Rectal smooth muscle tissue (tissue), 1 donor: Measurements from ENCODE around the gene DUSP1.
"Not testable (repeated sequence)": the region's sequence is repeated elsewhere in the genome, so short reads cannot be mapped to it uniquely, and the experiment has no call there.

Experiments used
- H3K27ac ChIP-seq: one replicate; pipeline ENCODE4 v1.7.0; 2013; ENCODE audit warnings: low read depth, low read length, inconsistent platforms
- H3K27me3 ChIP-seq: one replicate; pipeline ENCODE4 v1.7.0; 2013; ENCODE audit warnings: low read length; ENCODE audit not compliant: control insufficient read depth, insufficient read depth
- H3K36me3 ChIP-seq: one replicate; pipeline ENCODE4 v1.7.0; 2013; ENCODE audit warnings: low read length; ENCODE audit not compliant: control insufficient read depth, insufficient read depth
- H3K4me1 ChIP-seq: one replicate; pipeline ENCODE4 v1.7.0; 2013; ENCODE audit warnings: low read length; ENCODE audit not compliant: control insufficient read depth, insufficient read depth
- H3K4me3 ChIP-seq: one replicate; pipeline ENCODE4 v1.7.0; 2013; ENCODE audit warnings: low read length
- H3K9ac ChIP-seq: one replicate; pipeline ENCODE4 v1.7.0; 2013; ENCODE audit warnings: low read length

Gene DUSP1

DNA sequence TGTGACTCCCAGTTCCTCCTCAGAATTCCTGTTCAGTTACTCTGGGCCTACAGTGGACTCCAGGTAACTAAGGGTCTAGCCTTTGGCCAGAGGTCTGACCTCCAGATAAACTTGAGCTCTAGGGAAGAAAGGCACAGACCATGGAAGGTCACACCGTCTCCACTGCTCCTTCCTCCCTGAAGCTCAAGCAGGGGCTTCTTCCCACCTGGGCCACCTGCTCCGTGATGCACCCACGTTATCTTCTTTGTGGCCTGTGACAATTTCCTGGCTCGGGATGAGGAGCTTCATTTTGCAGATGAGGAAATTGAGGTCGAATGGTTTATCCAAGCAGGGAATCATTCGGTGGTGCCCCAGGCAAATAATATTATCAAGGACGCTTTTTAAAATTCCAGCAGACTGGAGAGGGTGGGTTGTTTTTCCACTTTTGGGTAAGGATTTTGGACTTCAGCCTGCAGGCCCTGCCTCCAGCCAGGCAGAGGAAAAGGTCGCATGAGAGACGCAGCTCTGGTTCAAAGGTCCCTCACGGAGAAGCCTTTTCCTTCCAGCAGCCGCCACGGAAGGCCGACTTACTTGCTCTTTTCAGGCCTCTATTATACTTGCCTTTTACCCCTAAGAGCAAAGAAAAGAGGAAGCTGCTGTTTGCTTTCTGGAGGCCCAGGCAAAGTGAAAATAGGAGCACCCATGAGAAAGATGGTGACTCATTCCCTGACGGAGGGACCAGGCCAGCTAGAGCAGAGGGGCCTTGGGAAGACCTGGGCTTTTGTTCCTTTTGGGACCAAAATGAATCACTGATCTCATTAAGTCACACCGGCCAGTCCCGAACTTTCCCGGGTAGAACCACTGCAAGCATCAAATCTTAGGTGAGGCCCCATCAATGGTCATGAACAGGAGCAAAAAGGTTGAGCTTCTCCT is 22.8 kb upstream of the DUSP1 start:
- Histone ChIP-seq H3K27me3 (no peaks in the 10 kb centered on the region), H3K27ac (peak overlapping the region; percentile 85), H3K9ac (no peak overlapping the region), H3K36me3 (no peaks in the 10 kb centered on the region), H3K4me1 (peaks cover 10% of the 10 kb centered on the region), H3K4me3 (no peak overlapping the region)

DNA sequence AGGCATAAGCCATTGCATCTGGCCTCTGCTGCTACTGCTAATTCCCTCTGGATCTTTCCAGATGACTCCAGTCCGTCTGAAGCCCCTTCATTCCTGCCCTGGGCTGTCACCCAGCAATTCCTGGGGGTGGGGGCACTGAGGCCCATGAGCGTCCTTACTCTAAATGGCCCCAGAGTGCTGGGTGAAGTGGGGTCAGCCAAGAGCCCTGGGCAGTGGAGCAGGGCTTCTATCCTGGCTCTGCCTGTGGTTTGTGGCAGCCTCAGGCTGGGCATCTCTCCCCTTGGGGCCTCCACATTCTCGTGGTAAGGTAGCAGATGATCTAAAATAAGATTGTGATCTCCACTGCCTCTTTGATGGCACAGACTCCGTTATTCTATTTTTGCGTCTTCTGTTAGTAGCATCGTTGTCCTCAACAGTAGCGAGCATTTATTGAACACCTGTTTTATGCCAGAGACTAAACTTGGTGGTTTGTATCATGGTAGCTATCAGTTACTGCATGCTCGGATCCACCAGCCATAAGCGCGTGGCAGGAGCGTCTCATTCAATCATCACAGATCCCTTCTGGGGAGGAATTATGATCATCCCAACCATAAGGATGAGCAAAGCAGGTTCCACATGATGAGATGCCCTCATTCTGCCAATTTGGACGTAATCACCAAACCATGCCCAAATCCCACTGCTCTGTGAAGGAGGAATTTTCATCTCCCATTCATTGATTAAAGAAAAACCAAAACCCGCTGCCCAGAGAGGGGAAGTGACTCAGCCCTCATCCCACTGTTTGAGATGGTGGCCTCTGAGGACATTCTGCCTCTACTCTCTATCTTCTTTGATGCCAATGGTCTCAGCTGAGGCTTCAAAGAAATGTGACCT is 21.9 kb upstream of the DUSP1 start:
- no peaks in the 10 kb centered on the region for H3K27me3 ChIP-seq
- no peak overlapping the region for H3K9ac ChIP-seq
- H3K4me1 ChIP-seq: peaks cover 15% of the 10 kb centered on the region
- H3K27ac ChIP-seq: no peak overlapping the region
- H3K4me3 ChIP-seq: no peak overlapping the region
- no peaks in the 10 kb centered on the region for H3K36me3 ChIP-seq

DNA sequence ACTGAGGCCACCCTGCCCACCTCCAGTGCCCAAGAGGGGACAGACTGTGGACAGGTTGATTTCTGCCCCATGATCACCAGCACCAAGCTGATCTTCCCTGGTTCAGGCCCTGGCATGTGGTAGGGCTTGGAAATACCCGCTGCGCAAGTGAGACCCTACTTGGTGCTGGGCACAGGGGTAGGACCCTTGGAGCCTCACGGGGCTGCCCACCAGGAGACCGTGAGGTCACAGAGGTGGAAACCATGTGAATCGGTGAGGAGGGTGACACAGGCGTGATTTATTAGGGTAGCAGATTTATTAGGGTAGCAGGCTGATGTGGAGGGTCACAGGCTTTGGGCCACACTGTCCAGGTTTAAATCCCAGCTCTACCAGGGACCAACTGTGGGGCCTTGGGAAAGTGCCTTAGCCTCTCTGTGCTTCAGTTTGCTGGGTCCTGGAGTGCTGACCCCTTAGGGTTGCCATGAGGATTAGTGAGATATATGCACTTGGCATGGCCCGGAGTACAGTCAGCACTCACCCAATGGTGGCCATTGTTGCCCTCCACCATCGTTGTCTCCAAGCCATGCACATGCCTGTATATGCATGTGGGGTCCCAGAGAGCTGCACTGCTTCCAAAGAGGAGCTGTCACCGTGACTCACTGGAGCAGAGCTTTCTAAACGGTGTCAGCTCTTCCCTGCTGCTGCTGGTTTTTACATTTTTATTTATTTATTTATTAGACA is 20.9 kb upstream of the DUSP1 start:
- H3K27me3 ChIP-seq: no peaks in the 10 kb centered on the region
- H3K27ac ChIP-seq: no peak overlapping the region
- no peaks in the 10 kb centered on the region for H3K36me3 ChIP-seq
- no peak overlapping the region for H3K9ac ChIP-seq
- peaks cover 15% of the 10 kb centered on the region for H3K4me1 ChIP-seq
- H3K4me3 ChIP-seq: no peak overlapping the region

DNA sequence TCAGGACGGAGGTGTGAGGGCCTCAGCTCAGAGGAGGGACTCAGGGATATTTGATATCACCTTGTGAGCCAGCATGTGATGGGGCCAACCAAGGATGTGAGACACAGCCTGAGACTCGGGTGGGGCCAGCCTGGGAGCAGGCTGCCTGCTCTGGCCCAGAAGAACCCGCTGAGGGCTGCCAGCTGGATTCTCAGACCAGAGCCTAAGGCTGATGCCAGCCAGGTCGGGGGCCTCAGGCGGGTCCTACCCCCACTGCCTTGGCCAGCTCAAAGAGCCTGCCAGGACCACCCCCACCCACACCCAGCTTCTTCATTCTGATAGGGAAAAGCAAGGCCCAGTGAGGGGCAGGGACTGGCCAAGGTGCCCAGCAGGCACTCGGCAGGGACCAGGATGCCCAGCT is 20.3 kb upstream of the DUSP1 start:
- Histone ChIP-seq H3K27ac (no peak overlapping the region), H3K4me1 (peaks cover 15% of the 10 kb centered on the region), H3K9ac (no peak overlapping the region), H3K4me3 (no peak overlapping the region), H3K27me3 (no peaks in the 10 kb centered on the region), H3K36me3 (no peaks in the 10 kb centered on the region)

- peaks cover 13% of the 10 kb centered on the region for H3K4me1 ChIP-seq
- H3K4me3 ChIP-seq: no peak overlapping the region
- no peak overlapping the region for H3K9ac ChIP-seq
- no peaks in the 10 kb centered on the region for H3K27me3 ChIP-seq
- no peaks in the 10 kb centered on the region for H3K36me3 ChIP-seq
- H3K27ac ChIP-seq: no peak overlapping the region
Measured at GRCh38 chr5:172790496-172790889, 19.5 kb upstream of the DUSP1 start.

DNA sequence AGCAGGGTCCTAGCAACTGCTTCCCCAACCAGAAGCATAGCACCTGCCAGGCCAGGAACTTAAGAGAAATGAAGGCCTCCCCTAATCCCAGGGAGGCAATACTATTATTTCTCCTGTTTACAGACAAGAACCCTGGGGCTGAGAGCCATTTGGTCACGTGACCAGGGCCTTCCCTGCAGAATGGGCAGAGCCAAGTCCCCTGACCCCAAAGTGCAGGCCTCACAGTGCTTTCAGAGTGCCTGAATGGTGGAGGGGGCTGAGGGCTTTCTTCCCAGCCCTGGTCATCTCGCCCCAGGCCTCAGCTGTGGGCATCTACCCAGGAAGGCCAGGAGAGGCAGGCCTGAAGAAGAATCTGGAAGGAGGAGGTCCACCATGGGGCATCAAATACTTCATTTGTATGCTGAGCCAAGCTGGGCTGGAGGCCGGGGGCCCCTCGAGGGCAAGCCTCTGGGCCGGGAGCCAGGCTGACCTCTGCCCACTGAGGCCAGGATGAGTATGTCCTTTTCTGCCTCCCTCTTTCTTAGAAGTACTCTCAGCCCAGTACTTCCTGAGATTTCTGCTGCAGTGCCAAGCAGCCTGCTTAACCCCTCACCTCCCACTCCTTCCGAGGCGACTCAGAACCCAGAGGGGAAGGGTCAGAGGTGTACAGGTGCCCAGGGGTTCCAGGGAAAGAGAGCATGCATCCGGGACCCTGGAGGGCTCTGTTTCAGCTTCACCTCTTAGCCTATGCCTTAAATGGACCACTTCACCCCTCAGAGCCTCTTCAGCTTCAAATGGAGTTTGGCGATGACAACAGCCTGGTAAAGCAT is 18.9 kb upstream of the DUSP1 start:
- Histone ChIP-seq H3K36me3 (no peaks in the 10 kb centered on the region), H3K27ac (peak overlapping the region; percentile 24), H3K4me3 (no peak overlapping the region), H3K4me1 (peaks cover 8% of the 10 kb centered on the region), H3K27me3 (no peaks in the 10 kb centered on the region), H3K9ac (no peak overlapping the region)

DNA sequence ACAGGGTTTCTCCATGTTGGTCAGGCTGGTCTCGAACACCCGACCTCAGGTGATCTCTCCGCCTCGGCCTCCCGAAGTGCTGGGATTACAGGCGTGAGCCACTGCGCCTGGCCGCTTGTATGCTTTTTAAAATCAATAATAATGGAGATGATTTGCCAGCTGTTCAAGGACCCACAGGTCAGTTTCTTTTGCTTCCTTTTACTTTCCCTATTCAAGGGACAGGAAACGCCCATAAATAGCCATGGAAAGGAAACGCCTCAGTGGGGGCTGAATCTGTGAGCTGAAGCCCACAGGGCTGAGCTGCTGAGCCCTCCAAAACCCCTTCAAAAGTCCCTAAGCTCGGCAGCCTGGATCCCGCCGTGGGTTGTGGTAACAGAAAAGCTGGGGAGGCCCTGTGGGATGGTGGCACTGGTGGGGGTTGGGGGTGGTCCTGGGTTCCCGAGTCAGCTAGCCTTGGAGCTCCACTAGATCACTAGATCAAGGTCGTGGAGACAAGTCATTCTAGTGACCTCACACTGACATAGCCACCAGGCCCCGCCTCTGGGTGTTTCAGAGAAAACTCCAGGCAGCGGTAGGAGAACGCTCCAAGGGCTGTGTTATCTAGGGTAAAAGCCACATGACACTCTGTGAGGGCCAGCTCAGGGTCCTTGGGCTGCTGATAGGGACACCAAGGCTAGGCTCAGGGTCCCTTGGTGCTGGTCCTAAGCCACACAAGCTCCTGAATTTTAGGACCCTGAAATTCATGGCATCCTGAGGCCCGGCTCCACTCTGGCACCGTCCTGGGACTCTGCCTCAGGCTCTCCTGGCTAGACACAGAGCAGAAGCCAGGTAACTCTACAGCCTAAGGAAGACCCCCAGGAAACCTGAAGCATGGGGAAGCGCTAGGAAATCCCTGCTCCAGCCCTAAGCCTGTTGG is 18.0 kb upstream of the DUSP1 start:
- peak overlapping the region; percentile 40 for H3K27ac ChIP-seq
- no peaks in the 10 kb centered on the region for H3K27me3 ChIP-seq
- H3K4me3 ChIP-seq: no peak overlapping the region
- H3K9ac ChIP-seq: no peak overlapping the region
- H3K4me1 ChIP-seq: peaks cover 4% of the 10 kb centered on the region
- H3K36me3 ChIP-seq: no peaks in the 10 kb centered on the region

DNA sequence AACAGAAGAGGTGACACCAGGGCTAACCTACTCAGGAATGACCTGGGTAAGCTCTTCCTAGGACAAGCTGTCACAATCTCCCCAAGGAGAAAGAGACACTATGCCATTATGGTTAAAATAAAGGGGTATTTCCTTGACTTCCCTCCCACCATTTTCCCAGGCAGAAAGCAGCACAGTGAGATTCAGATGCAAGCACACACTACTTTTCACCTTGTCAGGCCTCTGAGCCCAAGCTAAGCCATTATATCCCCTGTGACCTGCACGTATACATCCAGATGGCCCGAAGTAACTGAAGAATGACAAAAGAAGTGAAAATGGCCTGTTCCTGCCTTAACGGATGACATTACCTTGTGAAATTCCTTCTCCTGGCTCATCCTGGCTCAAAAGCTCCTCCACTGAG is 16.5 kb upstream of the DUSP1 start:
- not testable (repeated sequence) for H3K4me1 ChIP-seq, H3K36me3 ChIP-seq, H3K27ac ChIP-seq, H3K4me3 ChIP-seq, H3K9ac ChIP-seq, H3K27me3 ChIP-seq

GRCh38 chr5:172786736-172787462 is 15.9 kb upstream of the DUSP1 start:
- Histone ChIP-seq H3K27ac (no peak overlapping the region), H3K4me3 (no peak overlapping the region), H3K4me1 (peaks cover 4% of the 10 kb centered on the region), H3K27me3 (no peaks in the 10 kb centered on the region), H3K9ac (no peak overlapping the region), H3K36me3 (no peaks in the 10 kb centered on the region)

GRCh38 chr5:172785429-172786088 is 14.6 kb upstream of the DUSP1 start:
- H3K4me1 ChIP-seq: peaks cover 4% of the 10 kb centered on the region
- H3K9ac ChIP-seq: no peak overlapping the region
- no peak overlapping the region for H3K4me3 ChIP-seq
- H3K36me3 ChIP-seq: no peaks in the 10 kb centered on the region
- no peaks in the 10 kb centered on the region for H3K27me3 ChIP-seq
- H3K27ac ChIP-seq: no peak overlapping the region
